Measurements from ENCODE around the gene NLRP3. TPM values are rescaled to one million over a fixed set of nuclear protein-coding genes. Genes with fewer than 3 reads are reported as not detected.
A peak's percentile ranks its signal among the peaks of the same experiment; 100 is the strongest.

Gene NLRP3
- total and polyA plus RNA-seq, 8 donors, result 0.81 to 6.6 (median 1.5) TPM

- Histone ChIP-seq H3K36me3 (peaks cover 0 to 23% of the 10 kb centered on the region in 2 donors), H3K27me3 (peaks cover 0 to 2% of the 10 kb centered on the region in 2 donors), H3K4me3 (no peak overlapping the region), H3K27ac (no peak overlapping the region), H3K9me3 (no peaks in the 10 kb centered on the region), H3K4me1 (peaks cover 0 to 42% of the 10 kb centered on the region in 2 donors)
- intact Hi-C loops (cut with DNase I), result no loop called here
- no peak for TF ChIP-seq CTCF (IDR thresholded peaks at IDR 0.05)
- ATAC-seq (no peak), DNase-seq (no peak)
Measured at GRCh38 chr1:247437551-247438505, 21.9 kb downstream of the NLRP3 start.

- no peaks in the 10 kb centered on the region for H3K9me3 ChIP-seq
- no peak overlapping the region for H3K4me3 ChIP-seq
- ATAC-seq (peak; percentile 66), DNase-seq (no peak)
- TF ChIP-seq CTCF (IDR thresholded peaks at IDR 0.05), result no peak
- peaks cover 0 to 32% of the 10 kb centered on the region in 2 donors for H3K4me1 ChIP-seq
- H3K27me3 ChIP-seq, result peaks cover 0 to 8% of the 10 kb centered on the region in 2 donors
- no peak overlapping the region for H3K27ac ChIP-seq
- peaks cover 0 to 35% of the 10 kb centered on the region in 2 donors for H3K36me3 ChIP-seq
- intact Hi-C loops (cut with DNase I), result no loop called here
Measured at GRCh38 chr1:247440001-247440620, 24.1 kb downstream of the NLRP3 start.

- ATAC-seq (no peak), DNase-seq (no peak)
- Histone ChIP-seq H3K4me3 (no peak overlapping the region), H3K9me3 (no peaks in the 10 kb centered on the region), H3K36me3 (peaks cover 0 to 35% of the 10 kb centered on the region in 2 donors), H3K27ac (no peak overlapping the region), H3K4me1 (peaks cover 0 to 39% of the 10 kb centered on the region in 2 donors), H3K27me3 (peaks cover 0 to 8% of the 10 kb centered on the region in 2 donors)
- intact Hi-C loops (cut with DNase I), result no loop called here
- no peak for TF ChIP-seq CTCF (IDR thresholded peaks at IDR 0.05)
Measured at GRCh38 chr1:247441606-247442005, 25.6 kb downstream of the NLRP3 start.

GRCh38 chr1:247442164-247442563, 26.2 kb downstream of the NLRP3 start:
- H3K4me3 ChIP-seq, result no peak overlapping the region
- H3K9me3 ChIP-seq, result no peaks in the 10 kb centered on the region
- H3K4me1 ChIP-seq, result peaks cover 0 to 39% of the 10 kb centered on the region in 2 donors
- DNase-seq, result no peak
- H3K27ac ChIP-seq, result no peak overlapping the region
- H3K27me3 ChIP-seq, result peaks cover 0 to 8% of the 10 kb centered on the region in 2 donors
- TF ChIP-seq CTCF (IDR thresholded peaks at IDR 0.05), result no peak
- H3K36me3 ChIP-seq, result peaks cover 0 to 34% of the 10 kb centered on the region in 2 donors
- ATAC-seq, result no peak
- intact Hi-C loops (cut with DNase I), result no loop called here

GRCh38 chr1:247443641-247444040, 27.7 kb downstream of the NLRP3 start:
- peaks cover 0 to 8% of the 10 kb centered on the region in 2 donors for H3K27me3 ChIP-seq
- H3K4me3 ChIP-seq, result no peak overlapping the region
- TF ChIP-seq CTCF (IDR thresholded peaks at IDR 0.05), result no peak
- H3K9me3 ChIP-seq, result no peaks in the 10 kb centered on the region
- no peak for ATAC-seq
- intact Hi-C loops (cut with DNase I), result no loop called here
- peaks cover 0 to 38% of the 10 kb centered on the region in 2 donors for H3K36me3 ChIP-seq
- no peak overlapping the region for H3K27ac ChIP-seq
- H3K4me1 ChIP-seq, result peaks cover 0 to 39% of the 10 kb centered on the region in 2 donors
- no peak for DNase-seq
